Natural killer cell (primary cell): ENCODE measurements around the gene RGS6. TPM values are rescaled to one million over a fixed set of nuclear protein-coding genes. Genes with fewer than 3 reads are reported as not detected.

ENCODE experiments used
- ATAC-seq, 3 donors: fragments of 150-1000 bp in 2 of 3; fragments of 200-7000 bp in 1 of 3; cut with Tn5 transposase; 1 replicate in 1 of 3; 2 replicates in 2 of 3; pipeline ENCODE4 v1.10.0; 2021; ENCODE audit warnings: mild to moderate bottlenecking in 2 of 3, moderate library complexity in 2 of 3
- DNase-seq, 2 donors: peaks; one replicate each; pipeline versions ENCODE4 v3.0.0 to v3.0.0-alpha.2; 2013 to 2021; ENCODE audit warnings: mixed read lengths in 1 of 2
- H3K27ac ChIP-seq: one replicate; pipeline ENCODE4 v1.5.1; 2013; ENCODE audit warnings: mild to moderate bottlenecking, low read length
- H3K27me3 ChIP-seq: one replicate; pipeline ENCODE4 v1.6.1; 2013; ENCODE audit warnings: low read length; ENCODE audit not compliant: control insufficient read depth, insufficient read depth
- H3K36me3 ChIP-seq: one replicate; pipeline ENCODE4 v1.6.1; 2013; ENCODE audit warnings: low read length; ENCODE audit not compliant: control insufficient read depth, insufficient read depth
- H3K4me1 ChIP-seq: one replicate; pipeline ENCODE4 v1.6.1; 2013; ENCODE audit warnings: low read length; ENCODE audit not compliant: control insufficient read depth, insufficient read depth
- H3K4me3 ChIP-seq: one replicate; pipeline ENCODE4 v1.5.1; 2013; ENCODE audit warnings: low read length
- H3K9me3 ChIP-seq: one replicate; pipeline ENCODE4 v1.6.1; 2013; ENCODE audit warnings: low read length; ENCODE audit not compliant: control insufficient read depth, insufficient read depth
- H3K27ac Mint-ChIP-seq, 2 donors: one replicate each; pipeline ENCODE4 v1.8.0; 2022; ENCODE audit warnings: mild to moderate bottlenecking in 2 of 2, mixed read lengths in 2 of 2, moderate library complexity in 1 of 2
- H3K27me3 Mint-ChIP-seq, 2 donors: one replicate each; pipeline ENCODE4 v1.8.0; 2022; ENCODE audit warnings: low read depth in 2 of 2, mixed read lengths in 2 of 2
- H3K36me3 Mint-ChIP-seq: one replicate; pipeline ENCODE4 v1.8.0; 2022; ENCODE audit warnings: mixed read lengths
- H3K4me1 Mint-ChIP-seq, 2 donors: one replicate each; pipeline ENCODE4 v1.8.0; 2022; ENCODE audit warnings: mixed read lengths in 2 of 2
- H3K4me3 Mint-ChIP-seq: one replicate; pipeline ENCODE4 v1.8.0; 2022; ENCODE audit warnings: mild to moderate bottlenecking, moderate library complexity, mixed read lengths
- H3K9me3 Mint-ChIP-seq, 2 donors: one replicate each; pipeline ENCODE4 v1.8.0; 2022; ENCODE audit warnings: mixed read lengths in 2 of 2
- CTCF ChIP-seq: fragments of 200-600 bp; IDR thresholded peaks from one replicate; pipeline ENCODE4 v1.8.0; 2022; ENCODE audit warnings: antibody characterized with exemption
- WGBS: methylation state at CpG from one replicate; pipeline ENCODE4 v1.1.7; 2013; ENCODE audit warnings: missing lambda C conversion rate; ENCODE audit not compliant: insufficient coverage; 5-methylcytosine and 5-hydroxymethylcytosine counted together
- intact Hi-C: fragments of 100-400 bp; cut with micrococcal nuclease; formaldehyde crosslinking; loops from one replicate; pipeline ENCODE4 v1.14.2; 2022
- total RNA-seq, 4 donors: library from RNA; stranded (reverse); fragments of 120-200 nt in 1 of 4; gene quantifications; one replicate each; pipeline versions ENCODE4 v1.2.3 to v1.2.4, GENCODE V29; 2013 to 2022

RGS6 gene
- total RNA-seq, 3 donors from 2014 or later (not counting 1 experiment from before 2014, with no cell fraction given) = 0.75 to 1.4 TPM; not detected in 1

- Mint-ChIP-seq H3K27ac (no peak overlapping the region), H3K4me3 (peak overlapping the region; percentile 51), H3K27me3 (peaks cover 26 to 30% of the 10 kb centered on the region in 2 donors), H3K36me3 (no peaks in the 10 kb centered on the region), H3K9me3 (no peaks in the 10 kb centered on the region), H3K4me1 (peaks cover 18 to 21% of the 10 kb centered on the region in 2 donors)
- Histone ChIP-seq H3K4me3 (no peak overlapping the region), H3K27ac (no peak overlapping the region), H3K36me3 (no peaks in the 10 kb centered on the region), H3K9me3 (no peaks in the 10 kb centered on the region), H3K4me1 (peaks cover 9% of the 10 kb centered on the region), H3K27me3 (peaks cover 3% of the 10 kb centered on the region)
- WGBS = 64% methylated on average over 4 of the region's 4 CpGs
- DNase-seq (no peak), ATAC-seq (no peak)
- no peak for TF ChIP-seq CTCF
- intact Hi-C loops = no loop called here
Observed at GRCh38 chr14:72401101-72401625, 468.9 kb downstream of the RGS6 start.

- WGBS = 12% methylated on average over 6 of the region's 8 CpGs
- Mint-ChIP-seq H3K4me3 (peak overlapping the region; percentile 51), H3K27ac (no peak overlapping the region)
Observed at GRCh38 chr14:72401632-72402376, 469.6 kb downstream of the RGS6 start.

GRCh38 chr14:72402377-72402772 is 470.1 kb downstream of the RGS6 start:
- H3K27ac ChIP-seq = no peak overlapping the region
- no peaks in the 10 kb centered on the region for H3K36me3 Mint-ChIP-seq
- no peak overlapping the region for H3K27ac Mint-ChIP-seq
- ATAC-seq (peak in 1 of 3 donors; percentile 55), DNase-seq (no peak)
- H3K4me1 ChIP-seq = peaks cover 9% of the 10 kb centered on the region
- H3K9me3 Mint-ChIP-seq = no peaks in the 10 kb centered on the region
- no peak for TF ChIP-seq CTCF
- H3K27me3 Mint-ChIP-seq = peaks cover 26 to 30% of the 10 kb centered on the region in 2 donors
- no CpG with 5 or more reads among the region's 3 CpGs for WGBS
- H3K9me3 ChIP-seq = no peaks in the 10 kb centered on the region
- intact Hi-C loops = no loop called here
- H3K4me3 Mint-ChIP-seq = no peak overlapping the region
- peaks cover 18 to 21% of the 10 kb centered on the region in 2 donors for H3K4me1 Mint-ChIP-seq
- H3K36me3 ChIP-seq = no peaks in the 10 kb centered on the region
- H3K4me3 ChIP-seq = no peak overlapping the region
- H3K27me3 ChIP-seq = peaks cover 3% of the 10 kb centered on the region

More at GRCh38 chr14:72401632-72402376, 469.6 kb downstream of the RGS6 start:
- H3K4me3 ChIP-seq = no peak overlapping the region
- no peaks in the 10 kb centered on the region for H3K9me3 ChIP-seq
- peaks cover 9% of the 10 kb centered on the region for H3K4me1 ChIP-seq
- peak in 1 of 3 donors; percentile 38 for ATAC-seq
- no peaks in the 10 kb centered on the region for H3K9me3 Mint-ChIP-seq
- TF ChIP-seq CTCF = no peak
- H3K27ac ChIP-seq = no peak overlapping the region
- peak in 1 of 2 donors; percentile 55 for DNase-seq
- peaks cover 26 to 30% of the 10 kb centered on the region in 2 donors for H3K27me3 Mint-ChIP-seq
- no peaks in the 10 kb centered on the region for H3K36me3 ChIP-seq
- peaks cover 3% of the 10 kb centered on the region for H3K27me3 ChIP-seq
- intact Hi-C loops = no loop called here
- no peaks in the 10 kb centered on the region for H3K36me3 Mint-ChIP-seq
- H3K4me1 Mint-ChIP-seq = peaks cover 18 to 21% of the 10 kb centered on the region in 2 donors
